ENCODE results near the gene ERP44.

ERP44 gene

DNA sequence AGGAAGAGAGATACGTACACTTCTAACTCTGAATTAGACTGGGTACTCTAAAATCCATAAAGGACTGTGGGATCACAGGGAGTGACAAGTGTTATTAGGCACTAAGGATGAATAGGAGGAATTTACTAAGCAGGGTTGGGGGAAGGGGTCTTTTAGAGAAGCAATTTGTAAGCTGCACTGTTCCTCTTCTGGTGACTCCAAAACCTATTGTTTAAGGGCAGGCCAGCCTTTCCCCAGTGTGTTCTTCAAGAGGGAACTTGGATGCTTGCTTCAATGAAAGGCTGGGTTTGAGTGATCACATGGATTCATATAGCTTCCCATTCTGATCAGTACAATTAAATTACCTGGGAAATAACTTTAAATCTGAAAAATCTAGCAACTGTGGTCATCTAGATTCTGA lies 120.6 kb downstream of the ERP44 start:
- DNase-seq (ENCODE audit: low read depth), result no peak
- TF ChIP-seq, protein P1, sequence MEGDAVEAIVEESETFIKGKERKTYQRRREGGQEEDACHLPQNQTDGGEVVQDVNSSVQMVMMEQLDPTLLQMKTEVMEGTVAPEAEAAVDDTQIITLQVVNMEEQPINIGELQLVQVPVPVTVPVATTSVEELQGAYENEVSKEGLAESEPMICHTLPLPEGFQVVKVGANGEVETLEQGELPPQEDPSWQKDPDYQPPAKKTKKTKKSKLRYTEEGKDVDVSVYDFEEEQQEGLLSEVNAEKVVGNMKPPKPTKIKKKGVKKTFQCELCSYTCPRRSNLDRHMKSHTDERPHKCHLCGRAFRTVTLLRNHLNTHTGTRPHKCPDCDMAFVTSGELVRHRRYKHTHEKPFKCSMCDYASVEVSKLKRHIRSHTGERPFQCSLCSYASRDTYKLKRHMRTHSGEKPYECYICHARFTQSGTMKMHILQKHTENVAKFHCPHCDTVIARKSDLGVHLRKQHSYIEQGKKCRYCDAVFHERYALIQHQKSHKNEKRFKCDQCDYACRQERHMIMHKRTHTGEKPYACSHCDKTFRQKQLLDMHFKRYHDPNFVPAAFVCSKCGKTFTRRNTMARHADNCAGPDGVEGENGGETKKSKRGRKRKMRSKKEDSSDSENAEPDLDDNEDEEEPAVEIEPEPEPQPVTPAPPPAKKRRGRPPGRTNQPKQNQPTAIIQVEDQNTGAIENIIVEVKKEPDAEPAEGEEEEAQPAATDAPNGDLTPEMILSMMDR (IDR thresholded peaks at IDR 0.05; ENCODE audit: insufficient read depth, low read depth, low read length, missing control alignments), result no peak
- H3K4me3 ChIP-seq (ENCODE audit: low read length), result no peak overlapping the region

DNA sequence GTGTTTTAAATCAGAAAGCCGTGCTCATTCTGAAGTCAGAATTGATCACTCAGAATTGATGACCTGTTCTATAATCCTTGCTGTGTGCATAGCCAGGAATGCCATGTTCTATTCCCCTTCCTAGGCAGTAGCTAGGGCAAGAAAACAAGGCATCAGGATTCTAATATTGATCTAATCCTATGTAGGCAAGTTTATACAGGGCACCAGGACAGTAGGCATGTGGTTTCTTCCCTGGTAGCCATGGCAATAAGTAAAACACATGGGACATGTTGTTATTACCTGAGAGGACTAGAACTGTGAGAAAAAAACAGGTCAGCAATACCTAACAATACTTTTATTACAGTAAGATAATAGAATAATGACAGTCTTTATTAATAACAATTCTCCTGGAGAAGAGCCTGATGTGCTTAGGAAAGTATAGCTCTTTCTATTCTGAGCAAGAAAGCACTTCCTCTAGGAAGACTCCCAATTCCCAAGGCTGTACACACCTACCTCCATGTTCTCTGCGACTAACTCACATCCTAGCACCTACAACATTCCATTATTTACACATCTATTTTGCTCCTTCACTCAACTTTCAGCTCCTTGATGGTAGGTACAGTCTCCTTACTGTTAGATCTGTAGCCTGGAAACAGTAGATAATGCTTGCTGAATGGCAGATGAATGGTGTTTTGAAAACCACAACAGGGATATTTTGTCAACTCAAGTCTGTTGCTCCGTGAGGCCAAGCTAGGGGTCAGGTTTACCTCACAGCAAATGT lies 121.6 kb downstream of the ERP44 start:
- TF ChIP-seq, protein P1 (IDR thresholded peaks at IDR 0.05; ENCODE audit: insufficient read depth, low read depth, low read length, missing control alignments), result no peak
- H3K4me3 ChIP-seq (ENCODE audit: low read length), result no peak overlapping the region
- DNase-seq (ENCODE audit: low read depth), result peak; percentile 9

DNA sequence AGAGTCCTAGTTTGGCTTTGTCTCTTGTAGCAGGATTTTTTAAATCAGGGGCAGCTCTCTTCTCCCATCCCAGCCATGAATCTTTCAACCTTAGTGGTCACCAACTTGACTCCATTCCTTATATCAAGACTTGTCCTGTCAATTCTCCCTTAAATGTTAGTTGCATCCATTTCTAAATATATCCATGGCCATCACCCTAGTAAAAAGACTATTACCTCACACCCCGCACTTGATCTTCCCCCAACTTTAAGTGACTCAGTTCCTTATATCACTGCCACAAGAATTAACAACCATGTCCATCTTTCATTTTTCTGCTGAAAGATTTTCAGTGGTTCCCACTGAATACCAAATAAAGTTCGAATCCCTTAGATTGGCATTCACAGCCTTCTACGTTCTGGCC lies 125.3 kb downstream of the ERP44 start:
- TF ChIP-seq, protein P1 (IDR thresholded peaks at IDR 0.05; ENCODE audit: insufficient read depth, low read depth, low read length, missing control alignments), result no peak
- H3K4me3 ChIP-seq (ENCODE audit: low read length), result no peak overlapping the region
- no peak for DNase-seq (ENCODE audit: low read depth)

DNA sequence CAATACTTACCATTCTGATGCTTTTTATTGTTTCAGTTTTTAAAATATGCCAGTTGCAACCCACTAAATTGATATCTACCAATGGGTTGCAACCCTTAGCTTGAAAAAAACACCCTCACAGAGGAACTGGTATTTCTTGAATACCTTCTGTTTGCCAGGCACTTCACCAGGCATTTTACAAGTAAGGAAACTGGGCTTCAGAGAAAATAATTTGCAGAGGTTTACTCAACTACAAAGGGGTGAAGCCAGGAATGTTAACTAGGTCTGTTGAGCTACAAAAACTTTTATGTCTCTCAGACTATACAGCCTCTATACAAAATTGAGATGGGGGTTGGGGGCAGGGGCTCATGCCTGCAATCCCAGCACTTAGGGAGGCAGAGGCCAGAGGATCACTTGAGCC lies 127.4 kb downstream of the ERP44 start:
- H3K4me3 ChIP-seq (ENCODE audit: low read length), result no peak overlapping the region
- TF ChIP-seq, protein P1 (IDR thresholded peaks at IDR 0.05; ENCODE audit: insufficient read depth, low read depth, low read length, missing control alignments), result no peak
- no peak for DNase-seq (ENCODE audit: low read depth)

- DNase-seq (ENCODE audit: low read depth), result no peak
- H3K4me3 ChIP-seq (ENCODE audit: low read length), result no peak overlapping the region
- TF ChIP-seq, protein P1 (IDR thresholded peaks at IDR 0.05; ENCODE audit: insufficient read depth, low read depth, low read length, missing control alignments), result no peak
These were observed 128.3 kb downstream of the ERP44 start for GRCh38 chr9:99970481-99970880.

- TF ChIP-seq, protein P1 (IDR thresholded peaks at IDR 0.05; ENCODE audit: insufficient read depth, low read depth, low read length, missing control alignments), result no peak
- no peak for DNase-seq (ENCODE audit: low read depth)
- no peak overlapping the region for H3K4me3 ChIP-seq (ENCODE audit: low read length)
These were observed 131.3 kb downstream of the ERP44 start for GRCh38 chr9:99967457-99967856.

GRCh38 chr9:99966716-99967115 lies 132.1 kb downstream of the ERP44 start:
- TF ChIP-seq, protein P1 (IDR thresholded peaks at IDR 0.05; ENCODE audit: insufficient read depth, low read depth, low read length, missing control alignments), result no peak
- peak; percentile 84 for DNase-seq (ENCODE audit: low read depth)
- H3K4me3 ChIP-seq (ENCODE audit: low read length), result no peak overlapping the region
